MCF 10A (cell line): ENCODE data around the gene LIF. TPM values are rescaled to one million over a fixed set of nuclear protein-coding genes. Genes with fewer than 3 reads are reported as not detected.

Experiments
- BruUV-seq: library from RNA; stranded (reverse); fragments of 400-500 nt; replicated peaks from 2 replicates; lab custom pipeline; 2021; lab: Mats Ljungman, UMichigan
- CTCF ChIA-PET: fragments of 300-600 bp; sonication (Branson Sonifier 250); formaldehyde crosslinking; extraction: SDS; loops from one replicate; lab custom pipeline; 2021; ENCODE audit warnings: antibody characterized with exemption, inconsistent platforms; lab: Yijun Ruan, JAX
- POLR2A ChIA-PET: fragments of 300-600, 350-650 bp; sonication (Branson Sonifier 250); formaldehyde crosslinking; extraction: SDS; loops from one replicate; lab custom pipeline; 2020; ENCODE audit warnings: antibody characterized with exemption, inconsistent platforms; lab: Yijun Ruan, JAX
- DNase-seq: peaks from one replicate; pipeline ENCODE4 v3.0.0-alpha.2; 2018; ENCODE audit not compliant: unreplicated experiment
- H3K27ac Mint-ChIP-seq: one replicate; pipeline ENCODE4 v1.8.0; 2022; ENCODE audit warnings: mild to moderate bottlenecking, low read depth, mixed read lengths; ENCODE audit not compliant: unreplicated experiment
- H3K27me3 Mint-ChIP-seq: one replicate; pipeline ENCODE4 v1.8.0; 2022; ENCODE audit warnings: mixed read lengths; ENCODE audit not compliant: insufficient read depth, unreplicated experiment
- H3K36me3 Mint-ChIP-seq: one replicate; pipeline ENCODE4 v1.8.0; 2022; ENCODE audit warnings: mild to moderate bottlenecking, moderate library complexity, mixed read lengths; ENCODE audit not compliant: insufficient read depth, unreplicated experiment
- H3K4me1 Mint-ChIP-seq: one replicate; pipeline ENCODE4 v1.8.0; 2022; ENCODE audit warnings: mixed read lengths; ENCODE audit not compliant: insufficient read depth, unreplicated experiment
- H3K4me3 Mint-ChIP-seq: one replicate; pipeline ENCODE4 v1.8.0; 2022; ENCODE audit warnings: mild to moderate bottlenecking, moderate library complexity, mixed read lengths; ENCODE audit not compliant: unreplicated experiment
- H3K9me3 Mint-ChIP-seq: one replicate; pipeline ENCODE4 v1.8.0; 2022; ENCODE audit warnings: mixed read lengths; ENCODE audit not compliant: unreplicated experiment
- intact Hi-C: fragments of 100-400 bp; cut with micrococcal nuclease; formaldehyde crosslinking; loops from 2 replicates; pipeline ENCODE4 v1.14.1; 2022
- total RNA-seq: library from RNA; stranded (reverse); gene quantifications from 2 replicates; pipeline ENCODE4 v1.2.3, GENCODE V29; 2022
- TF ChIP-seq, protein P1 (sequence below): fragments of 200-600 bp; IDR thresholded peaks from one replicate; pipeline ENCODE4 v1.8.0; 2022; ENCODE audit warnings: antibody characterized with exemption, mild to moderate bottlenecking; ENCODE audit not compliant: unreplicated experiment

Gene LIF
- total RNA-seq, 1 experiment from 2014 or later = 19.3 TPM

- Mint-ChIP-seq H3K9me3 (no peaks in the 10 kb centered on the region), H3K4me3 (peak overlapping the region; percentile 5), H3K27ac (no peak overlapping the region), H3K27me3 (no peaks in the 10 kb centered on the region), H3K4me1 (no peaks in the 10 kb centered on the region), H3K36me3 (no peaks in the 10 kb centered on the region)
- ChIA-PET POLR2A (interaction anchor here (0.7 to 6.0 kb wide), 9 partner anchors 11 to 131 kb away, joined by 3 to 109 read pairs (median 7); partner anchors contain the start of genes CCDC157, SF3A1 and TBC1D10A), CTCF (interaction anchor here (1.0 to 1.8 kb wide), 8 partner anchors 11 to 183 kb away, joined by 3 to 6 read pairs (median 4); partner anchors contain the start of genes RNF215 and TBC1D10A)
- TF ChIP-seq, protein P1, sequence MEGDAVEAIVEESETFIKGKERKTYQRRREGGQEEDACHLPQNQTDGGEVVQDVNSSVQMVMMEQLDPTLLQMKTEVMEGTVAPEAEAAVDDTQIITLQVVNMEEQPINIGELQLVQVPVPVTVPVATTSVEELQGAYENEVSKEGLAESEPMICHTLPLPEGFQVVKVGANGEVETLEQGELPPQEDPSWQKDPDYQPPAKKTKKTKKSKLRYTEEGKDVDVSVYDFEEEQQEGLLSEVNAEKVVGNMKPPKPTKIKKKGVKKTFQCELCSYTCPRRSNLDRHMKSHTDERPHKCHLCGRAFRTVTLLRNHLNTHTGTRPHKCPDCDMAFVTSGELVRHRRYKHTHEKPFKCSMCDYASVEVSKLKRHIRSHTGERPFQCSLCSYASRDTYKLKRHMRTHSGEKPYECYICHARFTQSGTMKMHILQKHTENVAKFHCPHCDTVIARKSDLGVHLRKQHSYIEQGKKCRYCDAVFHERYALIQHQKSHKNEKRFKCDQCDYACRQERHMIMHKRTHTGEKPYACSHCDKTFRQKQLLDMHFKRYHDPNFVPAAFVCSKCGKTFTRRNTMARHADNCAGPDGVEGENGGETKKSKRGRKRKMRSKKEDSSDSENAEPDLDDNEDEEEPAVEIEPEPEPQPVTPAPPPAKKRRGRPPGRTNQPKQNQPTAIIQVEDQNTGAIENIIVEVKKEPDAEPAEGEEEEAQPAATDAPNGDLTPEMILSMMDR = no peak
- DNase-seq = peak; percentile 88
- no TSS peak for BruUV-seq
- intact Hi-C loops = no loop called here
Observed at GRCh38 chr22:30291058-30291892, 44.7 kb upstream of the LIF start.

DNA sequence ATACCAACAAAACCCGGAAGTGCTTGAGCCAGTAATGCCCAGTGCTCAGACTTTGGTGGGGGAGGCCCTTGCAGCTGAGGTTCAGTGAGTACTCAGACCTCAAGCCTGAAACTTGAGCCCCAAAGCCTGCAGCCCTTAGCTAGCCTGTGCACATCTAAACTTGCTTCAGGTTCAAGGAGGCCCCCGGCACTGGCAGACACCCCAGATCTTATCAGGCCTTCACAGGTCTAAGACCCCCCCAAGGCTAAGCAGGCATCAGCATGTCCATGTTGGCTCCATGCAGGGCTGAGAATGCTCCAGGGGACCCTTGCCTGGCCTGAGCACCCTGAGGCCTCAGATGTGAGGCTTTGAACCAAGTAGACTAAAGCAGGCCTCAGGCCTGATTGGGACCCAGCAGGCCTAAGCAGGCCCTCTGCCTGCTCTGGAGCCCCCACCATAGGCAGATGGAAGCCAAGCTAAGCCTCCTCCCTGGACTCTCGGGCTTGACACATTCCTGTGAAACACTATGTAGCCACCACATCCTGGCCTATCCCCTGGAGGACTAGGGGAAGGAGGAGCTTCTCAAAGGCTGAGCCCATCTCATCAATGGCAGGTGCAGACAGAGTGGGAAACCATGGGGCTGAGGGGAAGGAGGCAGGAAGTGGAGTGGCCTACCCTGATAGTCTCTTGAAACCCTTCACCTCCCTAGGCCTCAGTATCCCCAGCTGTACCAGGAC, 43.9 kb upstream of the LIF start:
- no peaks in the 10 kb centered on the region for H3K9me3 Mint-ChIP-seq
- H3K27ac Mint-ChIP-seq = peak overlapping the region; percentile 62
- TF ChIP-seq, protein P1 = no peak
- ChIA-PET CTCF (interaction anchor here (1.0 to 1.8 kb wide), 7 partner anchors 12 to 184 kb away, joined by 3 to 6 read pairs (median 4); partner anchors contain the start of genes RNF215 and TBC1D10A), POLR2A (interaction anchor here (0.6 to 6.0 kb wide), 16 partner anchors 8 to 702 kb away, joined by 3 to 109 read pairs (median 3); partner anchors contain the start of genes CCDC157, SF3A1 and TBC1D10A)
- H3K4me1 Mint-ChIP-seq = no peaks in the 10 kb centered on the region
- peak; percentile 74 for DNase-seq
- H3K4me3 Mint-ChIP-seq = peak overlapping the region; percentile 77
- BruUV-seq = no TSS peak
- intact Hi-C loops = no loop called here
- no peaks in the 10 kb centered on the region for H3K36me3 Mint-ChIP-seq
- H3K27me3 Mint-ChIP-seq = no peaks in the 10 kb centered on the region

GRCh38 chr22:30289980-30290313, 43.4 kb upstream of the LIF start:
- Mint-ChIP-seq H3K27me3 (no peaks in the 10 kb centered on the region), H3K4me3 (peak overlapping the region; percentile 77), H3K9me3 (no peaks in the 10 kb centered on the region), H3K27ac (peak overlapping the region; percentile 62), H3K4me1 (peaks cover 2% of the 10 kb centered on the region), H3K36me3 (no peaks in the 10 kb centered on the region)
- TF ChIP-seq, protein P1 = no peak
- no TSS peak for BruUV-seq
- DNase-seq = no peak
- intact Hi-C loops = loop anchor here (1.0 to 2.0 kb wide), 2 partner anchors 67 to 136 kb away; partner anchors contain the start of genes CCDC157 and SF3A1
- POLR2A ChIA-PET = interaction anchor here (0.6 to 6.0 kb wide), 15 partner anchors 8 to 678 kb away, joined by 3 to 109 read pairs (median 4); partner anchors contain the start of genes CCDC157, SEC14L2, SF3A1 and TBC1D10A
- CTCF ChIA-PET = interaction anchor here (1.0 to 3.0 kb wide), 4 partner anchors 26 to 185 kb away, joined by 3 to 34 read pairs (median 4); partner anchors contain the start of gene TBC1D10A
